ENCODE data around the gene SHROOM3.

The SHROOM3 gene

GRCh38 chr4:76747563-76747962 is 312.5 kb downstream of the SHROOM3 start:
- DNase-seq (ENCODE audit: low read depth) = no peak
- no peak overlapping the region for H3K4me3 ChIP-seq (ENCODE audit: low read depth, low read length)
- no peak for TF ChIP-seq CTCF (conservative IDR thresholded peaks at IDR 0.05; ENCODE audit: low read depth, low read length)

- DNase-seq (ENCODE audit: low read depth) = peak; percentile 70
- peak; percentile 39 for TF ChIP-seq CTCF (conservative IDR thresholded peaks at IDR 0.05; ENCODE audit: low read depth, low read length)
- H3K4me3 ChIP-seq (ENCODE audit: low read depth, low read length) = no peak overlapping the region
Measured at GRCh38 chr4:76748649-76749048, 313.6 kb downstream of the SHROOM3 start.

GRCh38 chr4:76749355-76749754 is 314.3 kb downstream of the SHROOM3 start:
- H3K4me3 ChIP-seq (ENCODE audit: low read depth, low read length) = no peak overlapping the region
- no peak for DNase-seq (ENCODE audit: low read depth)
- no peak for TF ChIP-seq CTCF (conservative IDR thresholded peaks at IDR 0.05; ENCODE audit: low read depth, low read length)

- H3K4me3 ChIP-seq (ENCODE audit: low read depth, low read length) = no peak overlapping the region
- DNase-seq (ENCODE audit: low read depth) = no peak
- no peak for TF ChIP-seq CTCF (conservative IDR thresholded peaks at IDR 0.05; ENCODE audit: low read depth, low read length)
Measured at GRCh38 chr4:76750716-76751115, 315.7 kb downstream of the SHROOM3 start.

- DNase-seq (ENCODE audit: low read depth) = no peak
Measured at GRCh38 chr4:76751612-76752343, 316.7 kb downstream of the SHROOM3 start.

GRCh38 chr4:76752861-76753501 is 318.0 kb downstream of the SHROOM3 start:
- peak overlapping the region; percentile 1 for H3K4me3 ChIP-seq (ENCODE audit: low read depth, low read length)
- DNase-seq (ENCODE audit: low read depth) = peak; percentile 96
- TF ChIP-seq CTCF (conservative IDR thresholded peaks at IDR 0.05; ENCODE audit: low read depth, low read length) = no peak

More at GRCh38 chr4:76751612-76752343, 316.7 kb downstream of the SHROOM3 start:
- no peak for TF ChIP-seq CTCF (conservative IDR thresholded peaks at IDR 0.05; ENCODE audit: low read depth, low read length)
- H3K4me3 ChIP-seq (ENCODE audit: low read depth, low read length) = no peak overlapping the region
